HG02938 (cell line): ENCODE data around the gene CFAP300.

Source experiments
- ATAC-seq: cut with Tn5 transposase; IDR thresholded peaks from one replicate; pipeline ENCODE4 v1.9.1; 2021; ENCODE audit warnings: mild to moderate bottlenecking, moderate library complexity; ENCODE audit not compliant: unreplicated experiment

CFAP300 gene

GRCh38 chr11:102047305-102047924 is at the start of gene CFAP300:
Gene CFAP300 (plus strand): TSS chr11:102047437. CDS start chr11:102047471, 34 bp downstream.
- ATAC-seq: no peak

GRCh38 chr11:102001657-102002338 is 45.4 kb upstream of the CFAP300 start:
- no peak for ATAC-seq

- no peak for ATAC-seq
These were observed 43.0 kb upstream of the CFAP300 start for GRCh38 chr11:102004220-102004619.

GRCh38 chr11:102005306-102005705 is 41.9 kb upstream of the CFAP300 start:
- no peak for ATAC-seq

- ATAC-seq: no peak
These were observed 40.2 kb upstream of the CFAP300 start for GRCh38 chr11:102006835-102007566.

- peak; percentile 74 for ATAC-seq
These were observed 39.4 kb upstream of the CFAP300 start for GRCh38 chr11:102007567-102008437.

- ATAC-seq: no peak
These were observed 36.3 kb upstream of the CFAP300 start for GRCh38 chr11:102010776-102011494.

- no peak for ATAC-seq
These were observed 34.3 kb upstream of the CFAP300 start for GRCh38 chr11:102012946-102013345.

GRCh38 chr11:102014756-102015155 is 32.5 kb upstream of the CFAP300 start:
- no peak for ATAC-seq

GRCh38 chr11:102017026-102017425 is 30.2 kb upstream of the CFAP300 start:
- no peak for ATAC-seq

- no peak for ATAC-seq
These were observed 21.0 kb upstream of the CFAP300 start for GRCh38 chr11:102026217-102026616.

GRCh38 chr11:102026959-102027358 is 20.3 kb upstream of the CFAP300 start:
- ATAC-seq: no peak

- ATAC-seq: no peak
These were observed 10.5 kb upstream of the CFAP300 start for GRCh38 chr11:102036757-102037156.

- ATAC-seq: no peak
These were observed 396 bp upstream of the CFAP300 start for GRCh38 chr11:102046841-102047240.

GRCh38 chr11:102050927-102051575 is 3.8 kb downstream of the CFAP300 start:
- no peak for ATAC-seq

GRCh38 chr11:102061276-102061675 is 14.0 kb downstream of the CFAP300 start:
- no peak for ATAC-seq

- no peak for ATAC-seq
These were observed 14.9 kb downstream of the CFAP300 start for GRCh38 chr11:102062106-102062505.

- ATAC-seq: no peak
These were observed 17.1 kb downstream of the CFAP300 start for GRCh38 chr11:102064316-102064715.

- no peak for ATAC-seq
These were observed 23.5 kb downstream of the CFAP300 start for GRCh38 chr11:102070766-102071165.
